HAP-1 (cell line): ENCODE data around the gene POLR1B.
"Not testable (repeated sequence)": the region's sequence is repeated elsewhere in the genome, so short reads cannot be mapped to it uniquely, and the experiment has no call there.

Source experiments
- DNase-seq, 2 experiments: peaks; one replicate each; pipeline ENCODE4 v3.0.0-alpha.2; 2016 to 2020; ENCODE audit warnings: low spot score in 2 of 2
- H3K27me3 ChIP-seq: fragments of 250-450 bp; sonication (Bioruptor Pico); 2 replicates; pipeline ENCODE4 v1.5.1; 2020; ENCODE audit warnings: low read depth, mild to moderate bottlenecking, moderate library complexity
- H3K36me3 ChIP-seq: fragments of 250-450 bp; sonication (Bioruptor Pico); replicated peaks from 2 replicates; pipeline ENCODE4 v1.5.1; 2020; ENCODE audit warnings: mild to moderate bottlenecking
- H3K4me1 ChIP-seq: fragments of 250-450 bp; sonication (Bioruptor Pico); 2 replicates; pipeline ENCODE4 v1.5.1; 2020; ENCODE audit warnings: mild to moderate bottlenecking
- H3K4me3 ChIP-seq: fragments of 250-450 bp; sonication (Bioruptor Pico); 2 replicates; pipeline ENCODE4 v1.5.1; 2020; ENCODE audit warnings: mild to moderate bottlenecking, moderate library complexity
- H3K9me3 ChIP-seq: fragments of 250-450 bp; sonication (Bioruptor Pico); 2 replicates; pipeline ENCODE4 v1.5.1; 2020; ENCODE audit warnings: mild to moderate bottlenecking, moderate library complexity
- in situ Hi-C: fragments of 300-500 bp; cut with MboI; formaldehyde crosslinking; loops from 3 replicates; pipeline ENCODE4 v1.14.3; 2020; ENCODE audit warnings: low sequenced_read_pairs, inconsistent platforms, mixed read lengths

The POLR1B gene

DNA sequence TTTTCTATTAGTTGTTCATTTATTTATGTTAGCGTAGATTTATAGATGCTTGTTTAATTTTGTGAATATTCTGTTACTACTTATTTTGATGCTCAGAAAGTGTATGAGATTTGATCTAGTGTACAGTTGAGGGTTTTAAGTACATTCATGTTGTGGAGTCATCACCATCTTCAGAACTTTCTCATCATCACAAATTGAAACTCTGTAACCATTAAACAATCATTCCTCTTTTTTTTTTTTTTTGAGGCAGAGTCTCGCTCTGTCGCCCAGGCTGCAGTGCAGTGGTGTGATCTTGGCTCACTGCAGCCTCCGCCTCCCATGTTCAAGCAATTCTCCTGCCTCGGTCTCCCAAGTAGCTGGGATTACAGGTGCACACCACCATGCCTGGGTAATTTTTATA lies 24.2 kb downstream of the POLR1B start:
- in situ Hi-C loops: loop anchor here (25.0 kb wide), 1 partner anchor 704 kb away; no protein-coding TSS in a partner anchor

GRCh38 chr2:112572005-112572404 lies 29.7 kb downstream of the POLR1B start:
- Histone ChIP-seq H3K27me3 (no peaks in the 10 kb centered on the region), H3K36me3 (peaks cover 95% of the 10 kb centered on the region), H3K4me3 (no peak overlapping the region), H3K9me3 (no peaks in the 10 kb centered on the region), H3K4me1 (no peaks in the 10 kb centered on the region; the same call in 1 of the 2 replicates)
- in situ Hi-C loops: loop anchor here (25.0 kb wide), 1 partner anchor 710 kb away; no protein-coding TSS in a partner anchor
- no peak for DNase-seq

More for the DNA sequence above, 24.2 kb downstream of the POLR1B start:
- peaks cover 85% of the 10 kb centered on the region for H3K36me3 ChIP-seq
- H3K27me3 ChIP-seq, H3K4me3 ChIP-seq, DNase-seq, H3K4me1 ChIP-seq, H3K9me3 ChIP-seq: not testable (repeated sequence)

GRCh38 chr2:112577756-112578155 lies 35.5 kb downstream of the POLR1B start:
- in situ Hi-C loops: no loop called here
- Histone ChIP-seq H3K4me1 (no peaks in the 10 kb centered on the region; the same call in 1 of the 2 replicates), H3K9me3 (no peaks in the 10 kb centered on the region), H3K4me3 (no peak overlapping the region), H3K27me3 (no peaks in the 10 kb centered on the region), H3K36me3 (peaks cover 46% of the 10 kb centered on the region)
- no peak for DNase-seq

- Histone ChIP-seq H3K4me1 (peaks cover 3% of the 10 kb centered on the region), H3K36me3 (peaks cover 32% of the 10 kb centered on the region), H3K9me3 (no peaks in the 10 kb centered on the region), H3K4me3 (no peak overlapping the region), H3K27me3 (no peaks in the 10 kb centered on the region)
- DNase-seq: no peak
- in situ Hi-C loops: no loop called here
Observed at GRCh38 chr2:112579241-112579640, 37.0 kb downstream of the POLR1B start.

GRCh38 chr2:112580084-112580483 lies 37.8 kb downstream of the POLR1B start:
- H3K36me3 ChIP-seq: peaks cover 24% of the 10 kb centered on the region
- H3K4me1 ChIP-seq: peaks cover 3% of the 10 kb centered on the region
- no peaks in the 10 kb centered on the region for H3K27me3 ChIP-seq
- in situ Hi-C loops: no loop called here
- no peak overlapping the region for H3K4me3 ChIP-seq
- no peaks in the 10 kb centered on the region for H3K9me3 ChIP-seq
- no peak for DNase-seq

GRCh38 chr2:112582314-112582746 lies 40.1 kb downstream of the POLR1B start:
- in situ Hi-C loops: no loop called here
- DNase-seq: peak; percentile 49 to 57
- Histone ChIP-seq H3K27me3 (no peaks in the 10 kb centered on the region), H3K4me3 (no peak overlapping the region), H3K4me1 (peaks cover 3% of the 10 kb centered on the region), H3K36me3 (0 out of 2 replicates have a peak, but pooled peaks cover 3% of the 10 kb centered on the region), H3K9me3 (no peaks in the 10 kb centered on the region)

- in situ Hi-C loops: no loop called here
- peak in 1 of 2 experiments; percentile 52 for DNase-seq
- Histone ChIP-seq H3K9me3 (no peaks in the 10 kb centered on the region), H3K4me1 (peaks cover 3% of the 10 kb centered on the region), H3K27me3 (no peaks in the 10 kb centered on the region), H3K36me3 (no peaks in the 10 kb centered on the region), H3K4me3 (peak overlapping the region; percentile 65)
Observed at GRCh38 chr2:112583497-112584133, 41.4 kb downstream of the POLR1B start.

GRCh38 chr2:112584134-112584890 lies 42.0 kb downstream of the POLR1B start, which contains the start of gene CHCHD5:
TSS of gene CHCHD5 (plus strand) at chr2:112584609. CDS start at chr2:112584648, 39 bp downstream.
- peak; percentile 96 for DNase-seq
- Histone ChIP-seq H3K4me3 (peak within 1 kb of the TSS; percentile 65), H3K27me3 (no peaks in the 10 kb centered on the region), H3K9me3 (no peaks in the 10 kb centered on the region), H3K4me1 (peaks cover 3% of the 10 kb centered on the region), H3K36me3 (no peaks in the 10 kb centered on the region; the same call in 1 of the 2 replicates)
- in situ Hi-C loops: no loop called here

- in situ Hi-C loops: no loop called here
- H3K4me3 ChIP-seq: peak overlapping the region; percentile 65
- H3K9me3 ChIP-seq: no peaks in the 10 kb centered on the region
- no peaks in the 10 kb centered on the region; the same call in 1 of the 2 replicates for H3K36me3 ChIP-seq
- peaks cover 3% of the 10 kb centered on the region for H3K4me1 ChIP-seq
- H3K27me3 ChIP-seq: no peaks in the 10 kb centered on the region
- DNase-seq: no peak
Observed at GRCh38 chr2:112584891-112585250, 42.6 kb downstream of the POLR1B start.

GRCh38 chr2:112585400-112585799 lies 43.1 kb downstream of the POLR1B start:
- in situ Hi-C loops: no loop called here
- H3K9me3 ChIP-seq: no peaks in the 10 kb centered on the region

GRCh38 chr2:112585873-112586464 lies 43.7 kb downstream of the POLR1B start:
- no peaks in the 10 kb centered on the region for H3K9me3 ChIP-seq
- H3K36me3 ChIP-seq: no peaks in the 10 kb centered on the region; the same call in 1 of the 2 replicates
- H3K4me1 ChIP-seq: peaks cover 6% of the 10 kb centered on the region
- H3K27me3 ChIP-seq: no peaks in the 10 kb centered on the region
- in situ Hi-C loops: no loop called here
- no peak overlapping the region for H3K4me3 ChIP-seq
- DNase-seq: no peak

More at GRCh38 chr2:112585400-112585799, 43.1 kb downstream of the POLR1B start:
- peak overlapping the region; percentile 65 for H3K4me3 ChIP-seq
- H3K36me3 ChIP-seq: no peaks in the 10 kb centered on the region; the same call in 1 of the 2 replicates
- DNase-seq: no peak
- H3K27me3 ChIP-seq: no peaks in the 10 kb centered on the region
- peaks cover 3% of the 10 kb centered on the region for H3K4me1 ChIP-seq

GRCh38 chr2:112588611-112589045 lies 46.4 kb downstream of the POLR1B start:
- in situ Hi-C loops: no loop called here

DNA sequence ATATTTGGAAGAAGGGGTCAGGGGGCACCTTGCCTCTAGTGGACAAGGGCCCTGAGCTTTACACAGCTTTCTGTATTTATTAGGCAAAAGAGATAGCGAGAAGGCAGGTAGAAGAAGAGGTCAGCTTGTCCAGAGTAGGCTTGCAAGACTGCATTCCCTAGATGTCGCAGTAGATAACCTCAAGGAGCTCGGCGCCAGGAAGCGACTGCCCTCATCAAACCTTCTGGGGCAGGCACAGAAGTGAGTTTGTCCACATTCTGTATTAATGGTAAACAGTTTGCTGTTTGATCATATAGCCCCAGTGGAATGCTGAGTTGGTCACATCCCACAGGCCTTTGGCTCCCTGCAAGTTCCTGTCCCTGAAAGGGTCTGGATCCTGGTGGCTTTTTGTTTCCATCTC lies 49.1 kb downstream of the POLR1B start:
- DNase-seq: no peak
- Histone ChIP-seq H3K27me3 (no peaks in the 10 kb centered on the region), H3K4me1 (peaks cover 5% of the 10 kb centered on the region), H3K4me3 (no peak overlapping the region), H3K36me3 (no peaks in the 10 kb centered on the region; the same call in 1 of the 2 replicates), H3K9me3 (no peaks in the 10 kb centered on the region)
- in situ Hi-C loops: no loop called here

More at GRCh38 chr2:112588611-112589045, 46.4 kb downstream of the POLR1B start:
- no peak for DNase-seq
- Histone ChIP-seq H3K4me1 (peaks cover 5% of the 10 kb centered on the region), H3K27me3 (no peaks in the 10 kb centered on the region), H3K36me3 (no peaks in the 10 kb centered on the region; the same call in 1 of the 2 replicates), H3K4me3 (no peak overlapping the region), H3K9me3 (no peaks in the 10 kb centered on the region)
